Lung (tissue), 12 donors: ENCODE data around the gene SAXO2. TPM values are rescaled to one million over a fixed set of nuclear protein-coding genes. Genes with fewer than 3 reads are reported as not detected.
"Not testable (repeated sequence)": the region's sequence is repeated elsewhere in the genome, so short reads cannot be mapped to it uniquely, and the experiment has no call there.

Experiments used
- ATAC-seq: fragments of 200-7000 bp; cut with Tn5 transposase; one replicate; pipeline ENCODE4 v1.9.1; 2020; ENCODE audit warnings: moderate number of reproducible peaks; ENCODE audit not compliant: insufficient read depth, low FRiP score
- DNase-seq, 3 donors: peaks; one replicate each; pipeline ENCODE4 v3.0.0-alpha.2; 2013 to 2017
- H3K27ac ChIP-seq, 2 donors: one replicate each; pipeline ENCODE4 v1.5.1; 2013; ENCODE audit warnings: mild to moderate bottlenecking in 2 of 2, moderate library complexity in 2 of 2, control low read depth in 1 of 2, inconsistent platforms in 1 of 2, low read depth in 1 of 2, low read length in 1 of 2
- H3K27me3 ChIP-seq, 3 donors: one replicate each; pipeline ENCODE4 v1.5.1; 2013; ENCODE audit warnings: low read length in 2 of 3; ENCODE audit not compliant: control insufficient read depth in 3 of 3, insufficient read depth in 3 of 3
- H3K36me3 ChIP-seq, 4 donors: one replicate each; pipeline ENCODE4 v1.5.1; 2013; ENCODE audit warnings: low read length in 4 of 4, mild to moderate bottlenecking in 1 of 4, moderate library complexity in 1 of 4; ENCODE audit not compliant: control insufficient read depth in 4 of 4, insufficient read depth in 4 of 4
- H3K4me1 ChIP-seq, 5 donors: one replicate each; pipeline ENCODE4 v1.5.1; 2013; ENCODE audit warnings: low read length in 5 of 5, mild to moderate bottlenecking in 2 of 5, moderate library complexity in 1 of 5; ENCODE audit not compliant: control insufficient read depth in 5 of 5, insufficient read depth in 5 of 5
- H3K4me3 ChIP-seq: one replicate; pipeline ENCODE4 v1.5.1; 2013; ENCODE audit warnings: mild to moderate bottlenecking, control low read depth, moderate library complexity
- H3K9ac ChIP-seq, 2 donors: one replicate each; pipeline ENCODE4 v1.5.1; 2013; ENCODE audit warnings: low read length in 2 of 2, control low read depth in 1 of 2; ENCODE audit not compliant: insufficient read depth in 1 of 2
- H3K9me3 ChIP-seq, 4 donors: one replicate each; pipeline ENCODE4 v1.5.1; 2013; ENCODE audit warnings: low read length in 3 of 4, mild to moderate bottlenecking in 1 of 4, moderate library complexity in 1 of 4; ENCODE audit not compliant: control insufficient read depth in 4 of 4, insufficient read depth in 3 of 4
- WGBS, 2 donors: extraction: QIAGEN DNeasy Blood & Tissue Kit; methylation state at CpG; one replicate each; pipeline ENCODE4 v1.1.7; 2013; 5-methylcytosine and 5-hydroxymethylcytosine counted together
- polyA plus RNA-seq, 2 donors: library from polyadenylated mRNA; stranded (reverse); fragments of 200-250 nt; gene quantifications; one replicate each; pipeline ENCODE4 v1.2.1, GENCODE V29; 2013
- total RNA-seq, 2 donors: library from RNA; depleted of rRNA in 1 of 2; stranded (reverse); fragments of >200 nt in 1 of 2; gene quantifications; one replicate each; pipeline ENCODE4 v1.2.1, GENCODE V29; 2014 to 2021
- TF ChIP-seq, protein P1 (sequence below): IDR thresholded peaks from 2 replicates; pipeline ENCODE4 v1.5.1; 2012; ENCODE audit warnings: mild to moderate bottlenecking; ENCODE audit errors: control extremely low read depth, extremely low read depth
- donor health status: control.
- donor health status: control.
- donor health status: Bipolar disorder and iron deficiency.
- donor health status: healthy.
- donor health status: DM: yes; HTN: yes; CAD: no.

The SAXO2 gene
- total and polyA plus RNA-seq, 4 donors, result 5.9 to 54.0 (median 29.6) TPM

DNA sequence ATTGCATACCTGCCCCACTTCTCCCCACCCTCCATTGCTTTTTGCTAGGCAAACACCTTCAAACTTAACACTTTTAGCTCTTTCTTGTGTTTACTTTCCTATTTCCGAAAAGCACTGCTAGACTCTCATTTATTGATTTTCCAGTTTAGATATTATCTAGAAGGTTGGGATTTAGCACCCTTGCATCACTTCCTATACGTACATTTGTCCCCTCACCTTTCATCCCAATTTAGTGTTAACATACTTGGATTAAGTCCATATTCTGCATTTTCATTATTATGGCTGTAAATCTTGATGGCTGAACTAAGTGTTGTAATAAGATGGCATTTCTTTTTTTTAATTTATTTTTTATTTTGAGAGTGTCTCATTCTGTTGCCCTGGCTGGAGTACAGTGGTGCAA lies 47.2 kb downstream of the SAXO2 start:
- ATAC-seq, result no peak
- TF ChIP-seq, protein P1, sequence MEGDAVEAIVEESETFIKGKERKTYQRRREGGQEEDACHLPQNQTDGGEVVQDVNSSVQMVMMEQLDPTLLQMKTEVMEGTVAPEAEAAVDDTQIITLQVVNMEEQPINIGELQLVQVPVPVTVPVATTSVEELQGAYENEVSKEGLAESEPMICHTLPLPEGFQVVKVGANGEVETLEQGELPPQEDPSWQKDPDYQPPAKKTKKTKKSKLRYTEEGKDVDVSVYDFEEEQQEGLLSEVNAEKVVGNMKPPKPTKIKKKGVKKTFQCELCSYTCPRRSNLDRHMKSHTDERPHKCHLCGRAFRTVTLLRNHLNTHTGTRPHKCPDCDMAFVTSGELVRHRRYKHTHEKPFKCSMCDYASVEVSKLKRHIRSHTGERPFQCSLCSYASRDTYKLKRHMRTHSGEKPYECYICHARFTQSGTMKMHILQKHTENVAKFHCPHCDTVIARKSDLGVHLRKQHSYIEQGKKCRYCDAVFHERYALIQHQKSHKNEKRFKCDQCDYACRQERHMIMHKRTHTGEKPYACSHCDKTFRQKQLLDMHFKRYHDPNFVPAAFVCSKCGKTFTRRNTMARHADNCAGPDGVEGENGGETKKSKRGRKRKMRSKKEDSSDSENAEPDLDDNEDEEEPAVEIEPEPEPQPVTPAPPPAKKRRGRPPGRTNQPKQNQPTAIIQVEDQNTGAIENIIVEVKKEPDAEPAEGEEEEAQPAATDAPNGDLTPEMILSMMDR, result no peak

DNA sequence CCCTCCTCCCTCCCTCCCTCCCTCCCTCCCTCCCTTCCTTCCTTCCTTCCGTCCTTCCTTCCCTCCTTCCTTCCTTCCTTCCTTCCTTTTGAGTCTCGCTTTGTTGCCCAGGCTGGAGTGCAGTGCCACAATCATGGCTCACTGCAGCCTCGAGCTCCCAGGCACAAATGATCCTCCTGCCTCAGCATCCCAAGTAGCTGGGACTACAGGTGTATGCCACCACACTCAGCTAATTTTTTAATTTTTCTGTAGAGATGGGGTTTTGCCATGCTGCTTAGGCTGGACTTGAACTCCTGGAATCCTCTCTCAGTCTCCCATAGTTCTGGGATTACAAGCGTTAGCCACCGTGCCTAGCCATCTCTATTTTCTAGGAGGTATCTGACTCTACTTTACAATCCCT lies 48.7 kb downstream of the SAXO2 start:
- not testable (repeated sequence) for H3K27ac ChIP-seq, H3K27me3 ChIP-seq, H3K9ac ChIP-seq, ATAC-seq, H3K36me3 ChIP-seq, DNase-seq, H3K4me3 ChIP-seq, H3K9me3 ChIP-seq, H3K4me1 ChIP-seq
- 84% methylated on average over 4 to 5 of the region's 5 CpGs for WGBS, 2 donors

More for the DNA sequence above, 47.2 kb downstream of the SAXO2 start:
- H3K36me3 ChIP-seq, result no peaks in the 10 kb centered on the region
- no peaks in the 10 kb centered on the region for H3K4me1 ChIP-seq
- no peaks in the 10 kb centered on the region for H3K27me3 ChIP-seq
- no peak for DNase-seq
- WGBS, 2 donors, result 75 to 86% methylated on average over 2 of the region's 2 CpGs
- H3K9me3 ChIP-seq, result no peaks in the 10 kb centered on the region
- no peak overlapping the region for H3K9ac ChIP-seq
- no peak overlapping the region for H3K4me3 ChIP-seq
- no peak overlapping the region for H3K27ac ChIP-seq

DNA sequence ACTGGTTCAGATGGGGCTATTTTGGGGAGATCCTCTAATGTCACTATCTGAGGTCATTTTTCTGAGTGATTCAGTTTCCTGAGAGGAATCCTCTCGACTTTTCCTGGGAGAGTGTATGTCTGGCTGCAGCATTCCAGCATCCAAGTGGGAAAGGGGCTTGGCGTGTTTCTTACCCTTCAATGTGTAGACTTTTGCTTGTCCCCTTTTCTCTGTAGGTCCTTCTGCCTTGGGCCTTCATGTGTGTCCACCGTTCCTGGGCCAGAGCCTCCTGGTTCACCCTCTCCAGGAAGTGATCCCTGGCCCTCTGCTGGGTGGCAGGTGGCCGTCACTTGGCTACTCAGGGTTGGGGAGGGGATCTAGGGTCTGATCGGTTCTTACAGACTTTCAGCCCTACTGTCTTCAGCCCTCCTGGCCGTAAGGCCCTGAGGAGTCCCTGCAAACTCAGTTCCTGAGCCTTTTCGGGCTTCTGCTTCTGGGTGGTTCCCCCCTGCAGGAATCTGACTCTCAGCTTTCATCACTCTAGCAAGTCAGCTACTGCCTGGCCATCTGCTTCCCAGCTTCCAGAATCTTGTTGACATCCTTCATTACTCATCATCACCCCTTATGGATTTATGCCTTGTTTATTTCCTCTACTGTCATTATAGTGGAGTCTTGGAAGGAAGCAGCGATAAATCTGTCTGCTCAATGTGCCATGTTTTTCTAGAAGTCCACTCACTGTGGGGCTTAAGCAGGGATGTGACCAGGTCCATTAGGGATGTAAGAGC lies 50.1 kb downstream of the SAXO2 start:
- 77% methylated on average over 7 to 8 of the region's 8 CpGs for WGBS, 2 donors
- no peaks in the 10 kb centered on the region for H3K27me3 ChIP-seq
- peak in 1 of 3 donors; percentile 23 for DNase-seq
- H3K4me3 ChIP-seq, result no peak overlapping the region
- H3K9ac ChIP-seq, result no peak overlapping the region
- no peaks in the 10 kb centered on the region for H3K36me3 ChIP-seq
- ATAC-seq, result no peak
- no peaks in the 10 kb centered on the region for H3K9me3 ChIP-seq
- TF ChIP-seq, protein P1, result no peak
- no peak overlapping the region for H3K27ac ChIP-seq
- H3K4me1 ChIP-seq, result no peaks in the 10 kb centered on the region

DNA sequence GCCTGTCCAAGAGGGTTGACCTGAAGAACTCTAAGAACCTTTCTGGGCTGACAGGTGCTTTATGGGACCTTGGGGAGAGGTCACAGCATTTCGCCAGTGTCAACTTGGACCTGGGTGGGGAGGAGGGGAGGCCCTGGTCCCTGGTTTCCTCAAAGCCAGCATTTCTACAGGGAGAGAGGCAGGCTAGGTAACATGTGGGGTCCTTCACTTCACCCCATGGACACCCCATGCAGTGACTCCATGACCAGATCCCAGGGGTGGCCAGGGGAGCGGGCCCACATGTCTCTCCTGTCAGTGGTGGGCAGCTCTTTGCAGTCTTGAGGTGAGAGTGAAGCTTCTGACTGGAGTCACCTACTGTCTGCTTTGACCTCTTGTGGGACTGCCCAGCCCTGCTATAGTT lies 50.8 kb downstream of the SAXO2 start:
- H3K27ac ChIP-seq, result no peak overlapping the region
- no peaks in the 10 kb centered on the region for H3K27me3 ChIP-seq
- H3K36me3 ChIP-seq, result no peaks in the 10 kb centered on the region
- DNase-seq (no peak), ATAC-seq (no peak)
- no peak overlapping the region for H3K9ac ChIP-seq
- H3K9me3 ChIP-seq, result no peaks in the 10 kb centered on the region
- WGBS, 2 donors, result 95 to 96% methylated on average over 2 of the region's 2 CpGs
- H3K4me3 ChIP-seq, result no peak overlapping the region
- no peaks in the 10 kb centered on the region for H3K4me1 ChIP-seq
- TF ChIP-seq, protein P1, result no peak

DNA sequence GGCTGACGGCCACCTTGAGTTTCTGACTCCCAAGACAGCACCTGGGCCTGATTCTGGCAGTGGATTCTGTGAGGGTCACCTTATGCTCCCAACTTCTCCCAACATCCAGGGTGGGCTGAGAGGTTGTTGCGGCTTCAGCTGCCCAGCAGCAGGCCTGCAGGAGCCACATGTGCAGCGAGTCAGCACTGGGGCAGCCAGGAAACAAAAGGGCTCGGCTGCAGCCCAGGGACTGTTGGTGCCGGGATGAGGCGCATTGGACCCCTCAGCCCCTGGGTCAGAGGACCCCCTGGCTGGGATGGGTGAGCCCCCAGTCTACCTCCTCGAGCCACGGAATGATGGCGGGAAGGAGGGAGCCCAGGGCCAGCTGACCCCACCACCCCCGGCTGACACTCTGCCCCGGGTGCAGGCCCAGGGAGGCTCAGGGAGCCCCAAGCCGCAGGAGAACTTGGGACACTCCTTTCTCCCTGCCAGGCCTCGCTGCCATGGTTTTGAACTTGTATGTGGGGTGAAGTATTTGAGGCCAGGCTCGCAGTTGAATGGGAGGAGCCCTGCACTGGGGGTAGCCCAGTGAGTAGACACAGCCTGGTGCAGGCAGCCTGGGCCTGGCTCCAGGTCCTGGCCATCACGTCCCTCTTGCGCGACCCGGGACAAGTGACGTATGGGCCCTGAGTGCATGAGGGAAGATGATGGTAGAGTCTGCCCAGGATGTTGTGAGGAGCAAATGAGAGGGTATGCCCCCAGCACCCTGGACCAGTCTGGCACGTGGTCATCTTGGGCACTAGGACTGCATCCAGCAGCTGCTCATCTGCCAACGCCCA lies 51.5 kb downstream of the SAXO2 start:
- not testable (repeated sequence) for H3K27me3 ChIP-seq, H3K27ac ChIP-seq, H3K9me3 ChIP-seq, H3K4me3 ChIP-seq, ATAC-seq, H3K4me1 ChIP-seq, H3K36me3 ChIP-seq, H3K9ac ChIP-seq, DNase-seq
- WGBS, 2 donors, result 87 to 89% methylated on average over 21 of the region's 21 CpGs
